Measurements from ENCODE around the gene HAO2.

The HAO2 gene

GRCh38 chr1:119380304-119380703 lies 11.7 kb downstream of the HAO2 start:
- no peak for DNase-seq (ENCODE audit: low read depth)

GRCh38 chr1:119380983-119381662 lies 12.5 kb downstream of the HAO2 start:
- DNase-seq (ENCODE audit: low read depth) = no peak

GRCh38 chr1:119384591-119384990 lies 16.0 kb downstream of the HAO2 start:
- DNase-seq (ENCODE audit: low read depth) = no peak

GRCh38 chr1:119385650-119386049 lies 17.1 kb downstream of the HAO2 start:
- DNase-seq (ENCODE audit: low read depth) = no peak

- DNase-seq (ENCODE audit: low read depth) = no peak
These were observed 19.3 kb downstream of the HAO2 start for GRCh38 chr1:119387858-119388257.

GRCh38 chr1:119388450-119388849 lies 19.9 kb downstream of the HAO2 start:
- no peak for DNase-seq (ENCODE audit: low read depth)

GRCh38 chr1:119390526-119390925 lies 21.9 kb downstream of the HAO2 start:
- DNase-seq (ENCODE audit: low read depth) = no peak

- DNase-seq (ENCODE audit: low read depth) = no peak
These were observed 23.2 kb downstream of the HAO2 start for GRCh38 chr1:119391749-119392148.

- DNase-seq (ENCODE audit: low read depth) = no peak
These were observed 25.5 kb downstream of the HAO2 start for GRCh38 chr1:119394085-119394484.

GRCh38 chr1:119396982-119397381 lies 28.4 kb downstream of the HAO2 start:
- no peak for DNase-seq (ENCODE audit: low read depth)

GRCh38 chr1:119397986-119398385 lies 29.4 kb downstream of the HAO2 start:
- no peak for DNase-seq (ENCODE audit: low read depth)

- DNase-seq (ENCODE audit: low read depth) = no peak
These were observed 36.2 kb downstream of the HAO2 start for GRCh38 chr1:119404736-119405135.

- peak; percentile 43 for DNase-seq (ENCODE audit: low read depth)
These were observed 41.1 kb downstream of the HAO2 start for GRCh38 chr1:119409731-119410130.

GRCh38 chr1:119410961-119411360 lies 42.4 kb downstream of the HAO2 start:
- DNase-seq (ENCODE audit: low read depth) = no peak

GRCh38 chr1:119414950-119415349 lies 46.4 kb downstream of the HAO2 start, which contains the start of gene HSD3B2:
Gene HSD3B2, plus strand, starts transcription at chr1:119415150. Its CDS starts 270 bp downstream, at chr1:119415420.
- no peak for DNase-seq (ENCODE audit: low read depth)

- DNase-seq (ENCODE audit: low read depth) = no peak
These were observed 47.5 kb downstream of the HAO2 start for GRCh38 chr1:119416006-119416640.

GRCh38 chr1:119419109-119419508 lies 50.5 kb downstream of the HAO2 start:
- no peak for DNase-seq (ENCODE audit: low read depth)

GRCh38 chr1:119420638-119421037 lies 52.1 kb downstream of the HAO2 start:
- no peak for DNase-seq (ENCODE audit: low read depth)

GRCh38 chr1:119422631-119423030 lies 54.0 kb downstream of the HAO2 start:
- no peak for DNase-seq (ENCODE audit: low read depth)

GRCh38 chr1:119428991-119429390 lies 60.4 kb downstream of the HAO2 start:
- no peak for DNase-seq (ENCODE audit: low read depth)

- DNase-seq (ENCODE audit: low read depth) = no peak
These were observed 61.1 kb downstream of the HAO2 start for GRCh38 chr1:119429687-119430086.

- no peak for DNase-seq (ENCODE audit: low read depth)
These were observed 61.9 kb downstream of the HAO2 start for GRCh38 chr1:119430486-119430885.

GRCh38 chr1:119431836-119432235 lies 63.3 kb downstream of the HAO2 start:
- DNase-seq (ENCODE audit: low read depth) = no peak

GRCh38 chr1:119435052-119435451 lies 66.5 kb downstream of the HAO2 start:
- DNase-seq (ENCODE audit: low read depth) = no peak
